NCI-H524 treated with DMSO at 0.1 percent for 48 hours (cell line): ENCODE data around the gene OSBPL10.

Experiments
- DNase-seq: peaks from one replicate; lab custom pipeline; 2025; lab: John Stamatoyannopoulos, UW

OSBPL10 gene

GRCh38 chr3:31743331-31744089 lies 237.6 kb downstream of the OSBPL10 start:
- DNase-seq, result no peak

GRCh38 chr3:31740397-31740796 lies 240.7 kb downstream of the OSBPL10 start:
- DNase-seq, result no peak

- no peak for DNase-seq
Measured at GRCh38 chr3:31738412-31738811, 242.7 kb downstream of the OSBPL10 start.

- DNase-seq, result no peak
Measured at GRCh38 chr3:31735667-31736066, 245.4 kb downstream of the OSBPL10 start.

GRCh38 chr3:31733234-31733667 lies 247.8 kb downstream of the OSBPL10 start:
- DNase-seq, result no peak

- DNase-seq, result no peak
Measured at GRCh38 chr3:31732548-31732947, 248.5 kb downstream of the OSBPL10 start.

GRCh38 chr3:31729573-31729972 lies 251.5 kb downstream of the OSBPL10 start:
- DNase-seq, result no peak

GRCh38 chr3:31729082-31729481 lies 252.0 kb downstream of the OSBPL10 start:
- DNase-seq, result no peak

- DNase-seq, result no peak
Measured at GRCh38 chr3:31728403-31728802, 252.7 kb downstream of the OSBPL10 start.

GRCh38 chr3:31725976-31726375 lies 255.1 kb downstream of the OSBPL10 start:
- DNase-seq, result no peak

- no peak for DNase-seq
Measured at GRCh38 chr3:31725568-31725967, 255.5 kb downstream of the OSBPL10 start.

GRCh38 chr3:31724651-31725050 lies 256.4 kb downstream of the OSBPL10 start:
- peak; percentile 4 for DNase-seq

- DNase-seq, result no peak
Measured at GRCh38 chr3:31724116-31724515, 256.9 kb downstream of the OSBPL10 start.

- no peak for DNase-seq
Measured at GRCh38 chr3:31723701-31724100, 257.4 kb downstream of the OSBPL10 start.

- no peak for DNase-seq
Measured at GRCh38 chr3:31721676-31722075, 259.4 kb downstream of the OSBPL10 start.

- no peak for DNase-seq
Measured at GRCh38 chr3:31714495-31715280, 266.4 kb downstream of the OSBPL10 start.

- DNase-seq, result no peak
Measured at GRCh38 chr3:31713816-31714215, 267.2 kb downstream of the OSBPL10 start.

GRCh38 chr3:31710123-31710803 lies 270.8 kb downstream of the OSBPL10 start:
- no peak for DNase-seq

- no peak for DNase-seq
Measured at GRCh38 chr3:31709526-31709925, 271.5 kb downstream of the OSBPL10 start.

GRCh38 chr3:31709005-31709404 lies 272.1 kb downstream of the OSBPL10 start:
- no peak for DNase-seq

GRCh38 chr3:31707286-31707685 lies 273.8 kb downstream of the OSBPL10 start:
- no peak for DNase-seq

- no peak for DNase-seq
Measured at GRCh38 chr3:31705736-31706135, 275.3 kb downstream of the OSBPL10 start.
